ENCODE results near the gene MICU2. TPM values are rescaled to one million over a fixed set of nuclear protein-coding genes. Genes with fewer than 3 reads are reported as not detected.

The MICU2 gene
- total RNA-seq, 1 donor: 56.6 TPM

DNA sequence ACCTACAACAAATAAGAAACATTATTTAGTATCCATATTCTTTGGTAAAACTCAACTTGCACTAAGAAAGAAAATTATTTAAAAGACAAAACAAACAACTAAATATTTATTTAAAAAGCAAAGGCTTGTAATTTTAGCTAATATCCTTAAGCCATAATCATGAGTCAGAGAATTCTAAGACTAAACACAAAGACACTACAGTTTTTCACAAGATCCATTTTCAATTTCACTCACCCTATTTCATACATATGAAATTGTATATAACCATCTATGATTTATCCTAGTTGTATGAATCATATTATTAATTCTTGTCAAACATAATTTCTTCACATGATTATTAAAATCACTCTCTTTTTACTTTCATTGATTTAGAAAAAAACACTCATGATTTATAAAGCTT lies 64.3 kb downstream of the MICU2 start:
- TF ChIP-seq, protein P1, sequence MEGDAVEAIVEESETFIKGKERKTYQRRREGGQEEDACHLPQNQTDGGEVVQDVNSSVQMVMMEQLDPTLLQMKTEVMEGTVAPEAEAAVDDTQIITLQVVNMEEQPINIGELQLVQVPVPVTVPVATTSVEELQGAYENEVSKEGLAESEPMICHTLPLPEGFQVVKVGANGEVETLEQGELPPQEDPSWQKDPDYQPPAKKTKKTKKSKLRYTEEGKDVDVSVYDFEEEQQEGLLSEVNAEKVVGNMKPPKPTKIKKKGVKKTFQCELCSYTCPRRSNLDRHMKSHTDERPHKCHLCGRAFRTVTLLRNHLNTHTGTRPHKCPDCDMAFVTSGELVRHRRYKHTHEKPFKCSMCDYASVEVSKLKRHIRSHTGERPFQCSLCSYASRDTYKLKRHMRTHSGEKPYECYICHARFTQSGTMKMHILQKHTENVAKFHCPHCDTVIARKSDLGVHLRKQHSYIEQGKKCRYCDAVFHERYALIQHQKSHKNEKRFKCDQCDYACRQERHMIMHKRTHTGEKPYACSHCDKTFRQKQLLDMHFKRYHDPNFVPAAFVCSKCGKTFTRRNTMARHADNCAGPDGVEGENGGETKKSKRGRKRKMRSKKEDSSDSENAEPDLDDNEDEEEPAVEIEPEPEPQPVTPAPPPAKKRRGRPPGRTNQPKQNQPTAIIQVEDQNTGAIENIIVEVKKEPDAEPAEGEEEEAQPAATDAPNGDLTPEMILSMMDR (IDR thresholded peaks at IDR 0.05; ENCODE audit: insufficient read depth, low read depth, low read length): no peak
- DNase-seq (ENCODE audit: low read depth): no peak
- no peak overlapping the region for H3K4me3 ChIP-seq (ENCODE audit: low read depth, low read length)

DNA sequence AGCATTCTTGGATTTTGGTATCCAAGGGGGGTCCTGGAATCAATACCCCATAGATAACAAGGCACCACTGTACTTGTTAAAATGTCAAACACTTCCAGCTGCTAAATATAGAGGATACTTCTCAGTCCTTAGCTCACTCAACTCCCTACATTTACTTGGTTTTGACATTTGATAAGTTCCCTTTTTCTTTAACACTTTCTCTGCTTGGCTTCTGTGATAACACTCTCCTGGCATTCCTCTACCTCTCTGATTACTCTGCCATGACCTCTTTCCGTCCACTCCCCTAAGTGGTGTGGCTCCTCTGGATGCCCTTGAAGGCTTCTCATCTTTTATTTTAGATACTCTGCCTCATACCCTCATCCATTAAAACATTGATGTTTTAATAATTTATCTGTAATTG lies 65.2 kb downstream of the MICU2 start:
- TF ChIP-seq, protein P1 (IDR thresholded peaks at IDR 0.05; ENCODE audit: insufficient read depth, low read depth, low read length): no peak
- no peak overlapping the region for H3K4me3 ChIP-seq (ENCODE audit: low read depth, low read length)
- no peak for DNase-seq (ENCODE audit: low read depth)

DNA sequence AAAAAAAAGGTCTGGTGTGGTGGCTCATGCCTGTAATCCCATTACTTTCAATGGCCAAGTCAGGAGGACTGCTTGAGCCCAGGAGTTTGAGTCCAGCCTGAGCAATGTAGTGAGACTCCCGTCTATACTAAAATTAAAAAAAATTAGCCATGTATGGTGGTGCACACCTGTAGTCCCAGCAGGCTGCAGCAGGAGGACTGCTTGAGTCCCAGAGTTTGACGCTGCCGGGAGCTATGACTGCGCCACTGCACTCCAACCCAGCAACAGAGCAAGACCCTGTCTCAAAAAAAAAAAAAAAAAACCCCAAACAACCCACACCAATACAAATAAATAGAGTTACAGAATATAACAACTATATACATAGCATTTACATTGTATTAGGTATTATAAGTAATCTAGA lies 65.7 kb downstream of the MICU2 start:
- no peak for DNase-seq (ENCODE audit: low read depth)
- H3K4me3 ChIP-seq (ENCODE audit: low read depth, low read length): no peak overlapping the region
- TF ChIP-seq, protein P1 (IDR thresholded peaks at IDR 0.05; ENCODE audit: insufficient read depth, low read depth, low read length): no peak

DNA sequence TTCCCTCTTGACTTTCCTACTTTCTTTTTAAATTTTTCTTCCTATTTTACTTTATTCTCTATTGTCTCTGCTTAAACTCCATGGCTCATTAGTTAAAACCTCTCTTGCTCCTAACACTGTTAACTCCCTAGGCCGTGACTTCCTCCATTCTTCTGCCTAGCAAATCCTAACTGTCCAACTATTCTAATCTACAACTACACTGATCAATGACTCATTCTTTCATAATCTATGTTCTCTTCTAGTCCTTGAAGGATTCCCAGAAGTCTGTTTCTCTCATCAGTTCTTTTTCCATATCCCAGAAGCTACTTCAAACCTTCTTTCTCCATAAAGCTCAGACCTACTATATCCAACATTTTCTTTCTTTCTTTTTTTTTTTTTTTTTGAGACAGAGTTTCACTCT lies 66.9 kb downstream of the MICU2 start:
- peak; percentile 36 for DNase-seq (ENCODE audit: low read depth)
- H3K4me3 ChIP-seq (ENCODE audit: low read depth, low read length): no peak overlapping the region
- TF ChIP-seq, protein P1 (IDR thresholded peaks at IDR 0.05; ENCODE audit: insufficient read depth, low read depth, low read length): no peak

DNA sequence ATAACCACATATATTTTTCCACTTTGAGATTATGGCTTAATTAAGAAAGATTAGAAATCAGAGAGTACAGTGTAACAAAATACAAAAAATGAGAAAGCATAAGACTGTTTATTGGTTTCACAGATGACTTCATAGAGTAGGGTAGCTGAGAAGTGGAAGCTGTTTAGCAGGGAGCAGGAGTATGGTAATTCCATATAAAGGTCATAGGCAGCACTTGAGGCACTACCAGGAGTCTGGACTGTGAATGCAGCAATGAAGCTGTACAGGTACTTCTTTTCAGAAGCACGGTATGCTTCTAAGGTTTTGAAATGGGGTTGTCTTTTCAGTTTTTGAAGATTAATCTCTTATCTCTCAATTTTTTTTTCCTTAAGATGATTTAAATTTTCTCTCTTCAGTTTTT lies 69.2 kb downstream of the MICU2 start:
- DNase-seq (ENCODE audit: low read depth): no peak
- no peak overlapping the region for H3K4me3 ChIP-seq (ENCODE audit: low read depth, low read length)
- TF ChIP-seq, protein P1 (IDR thresholded peaks at IDR 0.05; ENCODE audit: insufficient read depth, low read depth, low read length): no peak

DNA sequence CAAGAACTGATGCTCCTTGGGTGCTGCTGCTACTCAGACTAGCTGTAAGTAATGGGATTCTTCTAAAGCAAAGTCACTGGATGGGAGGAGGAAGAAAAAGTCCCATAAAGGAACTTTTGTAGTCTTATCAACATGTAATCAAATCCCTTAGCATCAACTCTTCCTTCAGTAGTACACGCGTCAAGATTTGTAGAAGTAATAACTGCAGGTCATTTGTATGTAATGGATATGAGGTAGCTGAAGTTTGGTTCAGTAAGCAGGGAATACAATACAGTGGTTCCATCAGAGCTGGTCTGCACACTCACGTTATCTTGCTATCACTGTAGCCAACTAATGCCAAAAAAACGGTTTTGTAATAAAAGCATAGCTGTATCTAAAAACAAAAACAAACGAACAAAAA lies 72.5 kb downstream of the MICU2 start:
- no peak for DNase-seq (ENCODE audit: low read depth)
- no peak overlapping the region for H3K4me3 ChIP-seq (ENCODE audit: low read depth, low read length)
- TF ChIP-seq, protein P1 (IDR thresholded peaks at IDR 0.05; ENCODE audit: insufficient read depth, low read depth, low read length): no peak

DNA sequence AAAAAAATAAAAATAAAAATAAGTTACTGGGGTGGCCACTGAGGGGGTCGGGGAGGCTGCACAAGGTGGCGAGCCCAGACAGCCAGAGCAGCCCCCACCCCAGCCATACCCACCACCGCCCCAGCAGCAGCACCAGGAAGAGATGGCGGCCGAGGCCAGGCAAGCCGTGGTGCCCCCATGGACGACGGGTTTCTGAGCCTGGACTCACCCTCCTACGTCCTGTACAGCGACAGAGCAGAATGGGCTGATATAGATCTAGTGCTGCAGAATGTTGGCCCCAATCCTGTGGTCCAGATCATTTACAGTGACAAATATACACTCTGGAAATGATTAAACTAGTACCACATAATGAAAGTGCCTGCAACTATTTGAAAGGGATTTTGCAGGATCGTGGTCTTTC lies 73.3 kb downstream of the MICU2 start:
- TF ChIP-seq, protein P1 (IDR thresholded peaks at IDR 0.05; ENCODE audit: insufficient read depth, low read depth, low read length): no peak
- DNase-seq (ENCODE audit: low read depth): no peak

More for the DNA sequence above, 73.3 kb downstream of the MICU2 start:
- no peak overlapping the region for H3K4me3 ChIP-seq (ENCODE audit: low read depth, low read length)
